Activated CD4-positive, alpha-beta T cell treated with anti-CD3 and anti-CD28 coated beads, Interleukin-2, Interleukin-6, amounts not matched to agents 100 ng/mL and 50 ng/mL, durations not matched to agents 16 hours and 8 hours (primary cell): ENCODE results near the gene ZNF57.
"Not testable (repeated sequence)": the region's sequence is repeated elsewhere in the genome, so short reads cannot be mapped to it uniquely, and the experiment has no call there.

Experiments
- DNase-seq: peaks from one replicate; pipeline ENCODE4 v3.0.0-alpha.2; 2020

The ZNF57 gene

DNA sequence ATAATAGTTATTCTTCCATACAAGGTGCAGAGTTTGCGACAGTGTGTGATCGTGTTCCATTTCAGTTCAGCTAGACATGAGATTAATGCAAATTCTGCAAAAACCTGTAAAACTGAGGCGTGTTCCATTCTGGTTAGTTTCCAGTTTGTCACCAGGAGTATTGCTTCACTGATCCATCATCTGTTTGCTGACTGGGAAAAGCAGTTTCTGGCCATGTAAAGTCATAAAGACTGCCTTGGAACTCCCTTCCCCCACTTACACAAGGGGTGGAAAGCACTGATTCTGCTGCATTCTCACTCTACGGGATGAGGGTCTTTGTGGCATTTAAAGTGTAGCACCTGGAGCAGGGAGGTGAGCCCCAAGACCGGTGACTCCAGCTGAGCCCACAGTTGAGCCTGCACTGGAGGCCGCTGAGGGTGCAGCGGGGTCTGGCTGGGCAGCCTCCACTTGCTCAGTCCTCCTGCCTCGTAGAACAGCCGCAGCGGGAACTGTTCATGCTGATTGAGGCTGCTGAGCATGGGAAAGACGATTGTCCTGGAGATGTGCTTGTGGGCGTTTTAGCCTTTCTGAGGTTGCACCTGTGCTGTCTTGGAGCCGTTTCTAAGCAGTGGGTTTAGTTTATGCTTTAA, 2.0 kb downstream of the ZNF57 start:
- no peak for DNase-seq

DNA sequence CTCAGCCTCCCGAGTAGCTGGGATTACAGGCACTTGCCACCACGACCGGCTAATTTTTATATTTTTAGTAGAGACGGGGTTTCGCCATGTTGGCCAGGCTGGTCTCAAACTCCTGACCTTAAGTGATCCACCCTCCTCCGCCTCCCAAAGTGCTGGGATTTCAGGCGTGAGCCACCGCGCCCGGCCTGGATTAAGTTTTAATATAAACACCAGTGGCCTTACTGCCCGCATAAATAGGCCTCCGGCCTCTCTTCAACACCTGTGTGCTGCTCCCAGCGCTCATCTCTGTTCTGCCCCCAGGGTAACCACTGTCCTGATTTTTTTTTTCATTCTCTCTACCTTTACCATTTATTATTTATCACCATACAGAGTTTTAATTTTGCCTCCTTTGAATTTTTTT, 2.6 kb downstream of the ZNF57 start:
- DNase-seq: not testable (repeated sequence)

DNA sequence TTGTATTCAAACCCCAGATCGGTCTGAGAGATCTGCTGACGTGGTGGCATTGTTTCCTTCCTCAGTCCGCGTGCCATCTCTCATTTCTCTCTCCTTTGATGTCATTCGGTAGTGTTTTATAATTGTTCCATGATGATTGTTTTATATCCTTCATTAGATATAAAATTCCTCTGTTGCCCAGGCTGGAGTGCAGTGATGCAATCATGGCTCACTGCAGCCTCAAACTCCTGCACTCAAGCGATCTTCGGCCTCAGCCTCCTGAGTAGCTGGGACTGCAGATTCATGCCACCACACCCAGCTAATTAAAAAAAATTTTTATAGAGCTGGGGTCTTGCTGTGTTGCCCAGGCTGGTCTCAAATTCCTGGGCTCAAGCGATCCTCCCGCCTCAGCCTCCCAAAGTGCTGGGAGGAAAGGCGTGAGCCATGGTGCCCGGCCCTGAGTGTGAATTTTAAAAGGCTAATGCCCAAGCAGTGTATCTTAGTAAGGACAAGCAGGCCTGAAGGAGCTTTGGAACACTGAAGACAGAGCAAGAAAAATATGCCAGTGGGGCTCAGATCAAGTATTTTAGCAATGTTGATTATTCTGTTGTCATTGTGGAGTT, 5.3 kb downstream of the ZNF57 start:
- no peak for DNase-seq

DNA sequence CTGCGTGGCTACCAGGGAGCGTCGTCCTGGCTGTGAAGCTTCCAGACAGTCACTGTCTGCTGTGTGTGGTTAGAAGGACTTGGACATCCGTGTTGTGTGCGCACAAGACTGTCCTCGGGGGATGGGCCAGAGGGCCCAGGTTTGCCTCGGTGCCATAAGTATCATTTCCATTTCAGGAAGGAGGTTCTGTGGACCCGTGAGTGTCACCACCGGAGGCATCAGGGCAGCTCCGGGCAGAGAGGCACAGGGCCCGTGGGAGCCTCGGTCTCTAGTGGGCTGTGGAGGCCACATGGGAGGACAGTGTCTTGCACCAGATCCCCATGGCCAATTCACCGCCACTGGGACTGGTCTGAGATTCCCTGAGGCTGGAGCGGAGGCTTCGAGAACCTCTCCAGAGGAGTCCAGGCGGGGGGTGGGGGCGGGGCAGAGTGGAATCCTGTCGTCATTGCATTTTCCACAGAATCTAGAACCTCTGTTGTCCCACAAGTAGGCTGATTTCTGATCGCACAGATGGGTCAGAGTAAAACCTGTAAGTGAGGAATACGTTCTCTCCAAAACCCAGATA, 6.0 kb downstream of the ZNF57 start:
- no peak for DNase-seq

DNA sequence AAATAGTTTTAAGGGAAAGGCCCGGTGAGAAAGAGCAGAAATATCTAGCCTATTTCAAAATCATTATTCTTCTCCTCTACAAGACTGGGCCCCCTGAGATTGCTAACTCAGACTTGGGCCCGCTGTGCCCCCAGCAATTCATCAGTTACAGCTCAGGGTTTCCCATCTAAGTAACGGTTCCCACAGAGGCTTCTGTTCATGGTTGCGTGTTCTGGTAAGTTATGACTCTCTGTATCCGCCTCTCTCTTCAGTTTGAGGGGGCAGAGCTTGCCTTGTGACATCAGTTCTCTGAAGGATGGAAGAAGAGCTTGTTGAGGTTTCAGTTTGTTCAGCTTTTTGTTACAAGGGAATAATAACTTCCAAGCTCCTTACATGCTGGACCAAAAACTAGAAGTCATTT, 11.6 kb downstream of the ZNF57 start:
- DNase-seq: no peak

DNA sequence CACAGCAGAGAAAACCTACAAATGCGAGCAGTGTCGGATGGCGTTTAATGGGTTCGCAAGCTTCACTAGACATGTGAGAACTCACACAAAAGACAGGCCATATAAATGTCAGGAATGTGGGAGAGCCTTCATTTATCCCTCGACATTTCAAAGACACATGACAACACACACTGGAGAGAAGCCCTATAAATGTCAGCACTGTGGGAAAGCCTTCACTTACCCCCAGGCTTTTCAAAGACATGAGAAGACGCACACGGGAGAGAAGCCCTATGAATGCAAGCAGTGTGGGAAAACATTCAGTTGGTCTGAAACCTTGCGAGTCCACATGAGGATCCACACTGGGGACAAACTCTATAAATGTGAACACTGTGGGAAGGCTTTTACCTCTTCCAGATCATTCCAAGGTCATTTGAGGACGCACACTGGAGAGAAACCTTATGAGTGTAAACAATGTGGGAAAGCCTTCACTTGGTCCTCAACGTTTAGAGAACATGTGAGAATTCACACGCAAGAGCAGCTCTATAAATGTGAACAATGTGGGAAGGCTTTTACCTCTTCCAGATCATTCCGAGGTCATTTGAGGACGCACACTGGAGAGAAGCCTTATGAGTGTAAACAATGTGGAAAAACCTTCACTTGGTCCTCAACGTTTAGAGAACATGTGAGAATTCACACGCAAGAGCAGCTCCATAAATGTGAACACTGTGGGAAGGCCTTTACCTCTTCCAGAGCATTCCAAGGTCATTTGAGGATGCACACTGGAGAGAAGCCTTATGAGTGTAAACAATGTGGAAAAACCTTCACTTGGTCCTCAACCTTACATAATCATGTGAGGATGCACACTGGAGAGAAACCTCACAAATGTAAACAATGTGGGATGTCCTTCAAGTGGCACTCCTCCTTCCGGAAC, 16.8 kb downstream of the ZNF57 start:
- no peak for DNase-seq

DNA sequence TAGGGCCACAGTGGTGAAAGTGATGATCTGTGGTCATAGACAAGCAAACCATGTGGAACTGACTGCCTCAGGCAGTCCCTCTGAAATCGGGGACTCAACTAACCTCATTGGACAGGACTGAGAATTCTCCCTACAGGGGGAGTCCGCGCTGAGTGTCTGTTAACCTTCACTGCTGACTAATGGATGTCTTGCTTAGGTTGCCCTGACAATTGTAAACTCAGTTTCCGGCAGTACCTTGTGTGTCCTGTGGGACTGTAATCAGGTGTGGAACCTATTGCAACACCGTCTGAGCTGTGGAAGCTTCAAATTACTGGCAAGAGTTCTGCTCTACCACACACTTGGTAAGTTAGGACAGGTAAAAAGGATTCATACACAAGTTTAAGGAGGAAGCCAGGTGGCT, 22.3 kb downstream of the ZNF57 start:
- DNase-seq: no peak

DNA sequence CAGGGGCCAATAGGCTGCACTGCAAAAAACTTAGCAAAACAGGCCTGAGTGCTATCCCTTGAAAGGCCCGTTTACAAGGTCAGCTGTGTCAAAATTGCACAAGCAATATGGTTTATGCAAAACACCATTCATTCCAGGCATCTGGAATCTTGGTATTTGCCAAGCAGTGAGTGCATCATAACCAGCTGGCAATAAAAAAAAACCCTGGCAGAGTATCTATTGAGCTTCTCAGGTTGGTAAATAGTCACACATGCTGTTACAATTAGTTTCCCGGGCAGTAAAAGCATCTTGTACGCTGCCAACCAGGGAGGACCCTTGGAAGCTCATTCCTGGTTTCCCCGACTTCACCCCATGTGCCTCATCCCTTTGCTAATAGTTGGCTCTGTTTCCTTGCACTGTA, 22.8 kb downstream of the ZNF57 start:
- DNase-seq: no peak

DNA sequence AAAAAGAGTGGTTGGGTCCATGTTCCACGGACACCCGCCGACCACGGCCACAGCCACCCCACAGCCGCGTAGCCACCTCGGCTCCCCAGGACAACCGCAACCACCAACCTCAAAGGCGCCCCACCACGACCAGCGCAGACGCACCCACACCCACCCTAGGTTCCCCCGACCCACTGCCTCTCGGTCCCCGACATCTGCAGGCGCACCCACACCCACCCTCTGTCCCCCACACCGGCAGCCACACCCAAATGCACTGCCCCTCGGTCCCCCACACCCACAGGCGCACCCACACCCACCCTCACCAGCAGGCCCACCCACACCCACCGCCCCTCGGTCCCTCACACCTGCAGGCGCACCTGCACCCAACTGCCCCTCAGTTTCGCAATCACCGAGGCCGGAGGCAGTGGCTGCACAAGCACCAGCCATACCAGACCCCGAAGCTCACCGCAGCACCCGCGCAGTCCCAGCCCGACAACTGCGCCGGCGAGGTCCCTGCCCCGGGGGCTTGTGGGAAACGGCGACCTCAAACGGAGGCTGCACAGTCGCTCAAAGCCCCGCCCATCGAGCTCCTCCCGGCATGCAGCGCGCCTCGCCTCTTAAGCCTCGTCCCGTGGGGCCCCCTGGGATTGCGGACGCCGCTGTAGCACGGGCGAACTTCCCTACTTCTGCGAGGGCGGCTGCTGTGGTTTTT, 25.8 kb downstream of the ZNF57 start:
- DNase-seq: no peak

DNA sequence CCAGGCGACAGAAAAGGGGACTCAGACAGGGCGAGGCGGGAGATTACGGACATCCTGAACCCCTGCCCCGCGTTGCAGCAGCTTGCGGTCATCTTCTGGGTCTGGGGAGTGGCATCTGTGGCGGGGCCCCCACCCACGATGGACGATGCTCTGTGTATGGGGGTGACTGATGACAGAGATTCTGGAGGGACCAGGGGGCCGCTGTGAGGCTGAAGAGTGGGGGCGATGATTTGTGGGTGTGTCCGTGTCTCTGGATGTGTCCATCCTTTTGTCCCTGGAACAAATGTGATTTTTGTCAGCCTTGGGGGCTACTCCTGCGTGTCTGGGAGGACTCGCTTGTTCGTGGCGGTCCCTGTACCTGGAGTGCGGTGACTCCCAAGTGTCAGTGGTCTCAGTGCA, 26.3 kb downstream of the ZNF57 start:
- DNase-seq: no peak

DNA sequence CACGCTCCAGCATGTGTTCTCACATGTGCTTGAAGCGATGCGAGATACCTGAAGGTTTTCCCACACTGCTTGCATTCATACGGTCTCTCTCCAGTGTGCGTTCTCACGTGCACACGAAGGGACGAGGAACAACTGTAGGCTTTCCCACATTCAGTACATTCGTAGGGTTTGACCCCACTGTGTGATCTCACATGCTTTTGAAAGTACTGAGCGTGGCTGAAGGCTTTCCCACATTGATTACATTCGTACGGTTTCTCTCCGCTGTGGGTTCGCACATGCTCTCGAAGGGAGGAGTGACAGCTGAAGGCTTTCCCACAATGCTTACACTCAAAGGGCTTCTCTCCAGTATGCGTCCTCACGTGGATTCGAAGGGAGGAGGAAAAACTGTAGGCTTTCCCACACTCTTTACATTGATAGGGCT, 32.8 kb downstream of the ZNF57 start:
- no peak for DNase-seq

DNA sequence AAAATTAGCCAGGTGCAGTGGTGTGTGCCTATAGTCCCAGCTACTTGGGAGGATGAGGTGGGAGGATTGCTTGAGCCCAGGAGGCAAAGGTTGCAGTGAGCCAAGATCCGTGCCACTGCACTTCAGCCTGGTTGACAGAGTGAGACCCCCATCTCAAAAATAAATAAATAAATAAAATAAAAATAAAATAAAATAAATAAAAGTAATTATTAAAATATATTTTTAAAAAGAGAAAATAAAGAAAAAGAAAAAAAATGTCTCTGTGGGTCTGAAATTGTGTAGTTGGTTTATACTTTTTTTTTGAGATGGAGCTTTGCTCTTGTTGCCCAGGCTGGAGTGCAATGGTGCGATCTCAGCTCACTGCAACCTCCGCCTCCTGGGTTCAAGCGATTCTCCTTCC, 35.1 kb downstream of the ZNF57 start:
- not testable (repeated sequence) for DNase-seq

DNA sequence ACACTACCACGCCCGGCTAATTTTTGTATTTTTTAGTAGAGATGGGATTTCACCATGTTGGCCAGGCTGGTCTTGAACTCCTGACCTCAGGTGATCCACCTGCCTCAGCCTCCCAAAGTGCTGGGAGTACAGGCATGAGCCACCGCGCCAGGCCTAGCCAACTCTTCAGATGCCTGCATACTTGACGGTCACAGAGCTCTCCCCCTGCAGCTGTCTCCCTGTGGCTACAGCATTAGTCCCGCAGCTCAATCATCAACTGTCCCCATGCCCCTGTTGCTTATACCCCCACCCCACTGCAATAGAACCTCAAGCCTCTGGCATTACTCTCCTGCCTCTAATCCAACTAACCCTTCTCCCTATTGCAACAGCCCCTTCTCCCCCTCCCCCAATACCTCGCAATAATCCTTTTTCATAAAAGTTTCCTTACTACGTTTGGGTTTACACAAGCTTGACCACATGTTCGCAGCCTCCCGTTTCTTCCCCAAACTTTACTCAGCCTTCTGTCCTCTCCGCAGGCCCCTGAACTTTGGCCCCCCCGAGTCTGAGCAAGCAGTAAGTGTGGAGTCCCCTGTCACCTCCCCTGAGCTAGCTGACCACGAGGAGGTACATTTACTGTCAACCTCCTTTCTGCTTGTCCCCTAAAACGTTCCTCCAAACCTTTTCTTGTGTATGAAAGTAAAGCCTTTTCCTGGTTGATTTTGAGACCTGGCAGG, 42.4 kb downstream of the ZNF57 start:
- no peak for DNase-seq

DNA sequence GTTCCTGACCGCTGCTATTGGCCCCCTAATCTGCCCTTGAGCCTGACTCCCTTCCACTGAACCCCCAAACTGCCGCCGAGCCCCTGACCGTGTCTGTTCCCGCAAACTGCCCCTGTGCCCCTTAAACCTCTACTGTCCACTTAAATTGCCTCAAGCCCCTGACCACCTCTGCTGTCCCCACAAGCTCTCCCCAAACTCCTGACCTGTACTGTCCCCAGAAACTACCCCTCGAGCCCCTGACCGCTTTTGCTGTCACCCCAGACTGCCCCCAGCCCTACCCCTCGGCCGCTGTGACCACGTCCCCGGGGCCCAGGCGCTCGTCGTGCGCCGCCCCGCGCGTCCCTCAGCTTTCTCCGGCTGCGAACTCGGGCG, 43.7 kb downstream of the ZNF57 start:
- DNase-seq: no peak

DNA sequence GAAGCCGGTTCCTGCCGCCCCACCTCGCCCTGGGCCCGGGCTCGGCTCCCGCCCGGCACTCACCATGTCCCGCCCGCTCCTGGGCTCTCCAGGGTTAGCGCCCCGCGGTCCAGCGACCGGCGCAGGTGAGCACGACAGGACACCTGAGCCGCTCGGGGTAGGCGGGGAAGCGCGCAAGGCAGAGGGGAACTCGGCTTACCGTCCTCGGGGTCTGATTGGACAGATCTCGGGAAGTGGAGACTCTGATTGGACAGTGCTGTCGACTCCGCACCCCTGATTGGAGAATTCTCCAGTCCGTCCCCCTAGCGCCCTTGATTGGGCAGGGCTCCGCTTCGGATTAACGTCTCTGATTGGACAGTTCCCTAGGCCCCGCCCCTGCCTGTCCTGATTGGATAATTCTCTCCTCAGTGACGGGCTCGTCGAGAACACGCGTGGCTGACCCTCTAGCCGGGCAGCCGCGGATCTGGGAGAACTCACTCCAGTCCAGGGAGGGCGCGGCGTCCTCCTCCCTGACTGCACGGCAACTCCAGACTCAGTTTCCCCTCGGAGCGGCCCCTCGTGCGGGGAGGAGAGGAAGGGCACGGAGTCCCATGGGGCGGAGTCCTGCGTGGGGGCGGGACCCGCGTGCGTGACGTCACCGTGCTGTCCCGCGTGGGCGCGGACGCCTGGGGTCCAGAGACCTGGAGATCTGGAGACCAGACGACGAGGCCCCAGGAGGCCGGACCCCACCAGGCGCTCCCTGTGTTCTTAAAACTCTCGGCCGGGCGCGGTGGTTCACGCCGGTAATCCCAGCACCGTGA, 44.2 kb downstream of the ZNF57 start, which contains the start of gene ZNF77:
Gene ZNF77 (minus strand): TSS at position 197 of the 800 bp plus-strand sequence. CDS start 131 bp downstream, at position 66.
- peak; percentile 99 for DNase-seq

DNA sequence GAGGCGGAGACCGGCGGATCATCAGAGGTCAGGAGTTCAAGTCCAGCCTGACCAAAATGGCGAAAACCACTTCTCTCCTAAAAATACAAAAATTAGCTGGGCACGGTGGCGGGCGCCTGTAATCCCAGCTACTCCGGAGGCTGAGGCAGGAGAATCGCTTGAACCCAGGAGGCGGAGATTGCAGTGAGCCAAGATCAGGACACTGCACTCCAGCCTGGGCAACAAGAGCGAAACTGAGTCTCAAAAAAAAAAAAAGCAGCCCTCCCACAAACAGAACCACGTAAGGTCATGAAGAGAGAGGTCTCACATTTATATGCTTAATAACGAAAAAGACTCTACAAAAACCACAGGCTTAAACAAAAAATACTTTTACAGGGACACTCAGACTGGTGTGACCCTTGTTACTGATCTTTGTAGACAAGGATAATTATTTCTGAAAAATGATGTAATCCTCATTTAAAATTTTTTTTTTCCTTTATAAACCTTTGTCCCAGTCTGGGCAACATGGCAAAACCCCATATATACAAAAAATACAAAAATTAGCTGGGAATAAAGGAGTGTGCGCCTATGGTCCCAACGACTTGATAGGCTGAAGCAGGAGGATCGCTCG, 45.0 kb downstream of the ZNF57 start:
- DNase-seq: no peak

DNA sequence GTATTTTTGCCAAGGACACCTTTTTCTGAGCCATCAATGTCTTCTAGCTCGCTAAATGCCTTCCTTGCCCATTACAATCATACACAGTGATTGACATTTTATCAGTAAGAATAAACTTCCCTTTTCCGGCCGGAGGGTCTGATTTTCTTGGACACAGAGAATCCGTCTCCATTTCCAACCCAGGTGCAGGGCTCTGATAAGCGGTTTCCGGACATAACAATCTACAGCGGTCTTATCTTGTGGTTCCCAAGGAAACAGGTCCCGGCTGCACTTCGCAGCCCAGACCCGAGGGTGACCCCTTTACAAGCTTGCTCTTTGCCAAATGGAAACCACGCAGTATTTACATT, 49.2 kb downstream of the ZNF57 start:
- peak; percentile 18 for DNase-seq

DNA sequence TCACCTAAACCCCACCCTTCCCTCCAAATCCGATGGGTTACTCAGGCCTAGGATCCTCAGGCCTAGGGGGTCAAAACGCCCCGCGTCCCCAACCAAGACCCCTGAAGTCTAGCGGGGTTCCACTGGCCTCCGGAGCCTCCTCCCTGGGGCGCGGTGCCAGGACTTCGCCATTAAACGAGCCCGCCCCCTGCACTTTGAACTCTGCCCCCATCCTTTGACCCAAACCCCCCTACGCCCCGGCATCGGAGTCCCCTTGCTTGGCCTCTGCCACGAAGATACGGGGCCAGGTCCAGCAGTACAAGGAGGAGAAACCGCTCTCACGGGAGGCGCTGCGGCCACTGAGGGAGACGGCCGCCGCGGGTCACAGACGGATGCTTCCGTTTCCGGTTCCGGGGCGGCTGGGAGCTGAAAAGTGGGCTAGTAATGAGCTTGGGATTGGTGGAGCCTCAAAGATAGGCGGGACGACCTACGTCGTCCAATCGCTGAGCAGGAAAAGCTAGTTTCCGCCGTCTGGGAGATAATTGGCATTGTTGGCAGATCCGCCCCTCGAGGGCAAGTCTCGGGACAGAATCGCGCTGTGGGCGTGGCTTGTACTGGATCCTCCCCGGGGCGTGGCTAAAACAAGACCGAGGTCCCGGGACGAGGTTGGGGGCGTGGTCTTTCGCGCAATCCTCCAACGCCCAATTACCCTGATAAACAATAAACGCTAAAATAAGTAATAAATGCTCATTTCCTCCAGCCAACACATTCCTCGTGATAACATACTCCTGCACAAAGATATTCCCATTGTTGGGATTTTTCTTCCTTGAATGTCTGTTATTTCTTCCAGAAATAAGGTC, 49.8 kb downstream of the ZNF57 start:
- peak; percentile 100 for DNase-seq

DNA sequence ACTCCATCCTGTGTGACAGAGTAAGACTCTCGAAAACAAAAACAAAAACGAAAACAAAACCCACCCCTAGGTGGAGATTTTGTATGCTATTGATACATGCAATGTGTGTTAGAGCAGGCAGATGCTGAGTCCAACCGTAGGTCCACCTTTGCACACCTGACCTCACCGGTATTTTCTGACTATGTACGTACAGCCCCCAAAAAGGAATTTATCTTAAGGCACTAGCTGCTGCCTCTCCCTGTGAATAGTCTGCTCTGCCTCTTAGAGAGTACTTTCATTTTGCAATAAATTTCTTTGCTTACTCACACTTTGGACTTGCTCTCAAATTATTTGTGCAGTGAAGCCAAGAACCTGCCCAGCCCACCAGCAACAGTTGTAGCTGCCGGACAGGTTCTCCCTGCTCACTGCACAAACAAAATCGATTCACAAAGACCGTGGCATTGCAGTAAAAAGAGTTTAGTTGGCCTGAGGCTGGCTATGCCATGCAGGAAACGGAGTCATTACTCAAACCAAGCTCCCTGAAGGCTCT, 52.3 kb downstream of the ZNF57 start:
- no peak for DNase-seq

DNA sequence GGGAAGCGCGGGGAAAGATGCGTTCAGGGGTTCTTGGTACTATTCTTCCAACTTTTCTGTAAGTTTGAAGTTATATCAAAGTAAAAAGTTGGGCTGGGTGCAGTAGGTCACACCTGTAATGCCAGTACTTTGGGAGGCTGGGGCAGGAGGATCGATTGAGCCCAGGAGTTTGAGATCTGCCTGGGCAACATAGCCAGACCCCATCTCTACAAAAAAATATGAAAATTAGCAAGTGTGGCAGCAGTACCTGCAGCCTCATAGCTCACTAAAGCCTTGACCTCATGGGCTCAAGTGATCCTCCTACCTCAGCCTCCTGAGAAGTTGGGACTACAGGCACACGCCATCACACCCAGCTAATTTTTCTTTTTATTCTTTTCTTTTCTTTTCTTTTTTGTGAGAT, 56.4 kb downstream of the ZNF57 start:
- DNase-seq: no peak
